Omental fat pad (tissue), 4 donors: ENCODE data around the gene CLASRP. TPM values are rescaled to one million over a fixed set of nuclear protein-coding genes. Genes with fewer than 3 reads are reported as not detected.

Experiments
- ATAC-seq: fragments of 150-250 bp; one replicate; pipeline ENCODE4 v1.9.1; 2016; ENCODE audit warnings: mild to moderate bottlenecking, moderate library complexity; ENCODE audit not compliant: low FRiP score
- DNase-seq: peaks from one replicate; pipeline ENCODE4 v3.0.0-alpha.2; 2019; ENCODE audit warnings: low spot score
- total RNA-seq, 4 donors: library from RNA; depleted of rRNA; stranded (reverse); fragments of >200 nt; gene quantifications; one replicate each; pipeline ENCODE4 v1.1.0, GENCODE V29; 2016
- TF ChIP-seq, protein P1 (sequence below), 3 donors: fragments of 450-650 bp; IDR thresholded peaks; one replicate each; pipeline ENCODE4 v1.5.1; 2016 to 2017; ENCODE audit warnings: antibody characterized with exemption in 3 of 3, mild to moderate bottlenecking in 3 of 3, moderate library complexity in 2 of 3

Gene CLASRP
- total RNA-seq, 4 donors from 2014 or later = 49.3 to 78.2 (median 73.4) TPM

DNA sequence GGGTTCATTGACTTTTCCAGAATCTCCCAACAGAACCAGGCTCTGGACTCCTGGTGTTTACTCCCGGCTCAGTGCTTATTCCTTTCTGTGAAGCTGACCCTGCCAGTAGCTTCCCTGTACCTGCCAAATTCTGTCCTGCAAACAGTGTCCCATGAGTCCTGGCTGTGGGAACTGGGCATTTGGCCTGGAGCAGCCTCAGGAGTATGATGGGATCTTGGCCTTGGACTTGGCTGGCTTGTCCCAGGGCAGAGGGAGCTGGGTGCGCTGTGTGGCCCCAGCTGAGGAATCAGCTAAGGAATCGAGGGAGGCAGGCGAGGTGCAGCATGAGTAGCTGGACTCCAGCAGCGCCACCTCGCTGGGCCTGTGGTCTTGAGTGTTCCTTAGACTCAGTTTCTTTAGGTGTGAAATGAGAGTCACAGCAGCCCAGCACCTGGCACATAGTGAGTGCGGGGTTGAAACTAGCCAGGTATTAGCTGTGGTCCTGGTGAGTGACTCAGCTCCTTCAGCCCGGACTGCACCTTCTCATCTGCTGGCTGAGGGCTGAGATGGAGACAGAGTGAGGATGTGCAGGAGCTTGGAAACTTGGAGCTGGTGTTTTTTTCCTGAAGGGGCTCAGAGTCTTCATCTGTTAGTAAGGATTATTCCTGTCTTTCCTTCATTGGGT, 10.4 kb downstream of the CLASRP start:
- DNase-seq (no peak), ATAC-seq (no peak)
- TF ChIP-seq, protein P1, sequence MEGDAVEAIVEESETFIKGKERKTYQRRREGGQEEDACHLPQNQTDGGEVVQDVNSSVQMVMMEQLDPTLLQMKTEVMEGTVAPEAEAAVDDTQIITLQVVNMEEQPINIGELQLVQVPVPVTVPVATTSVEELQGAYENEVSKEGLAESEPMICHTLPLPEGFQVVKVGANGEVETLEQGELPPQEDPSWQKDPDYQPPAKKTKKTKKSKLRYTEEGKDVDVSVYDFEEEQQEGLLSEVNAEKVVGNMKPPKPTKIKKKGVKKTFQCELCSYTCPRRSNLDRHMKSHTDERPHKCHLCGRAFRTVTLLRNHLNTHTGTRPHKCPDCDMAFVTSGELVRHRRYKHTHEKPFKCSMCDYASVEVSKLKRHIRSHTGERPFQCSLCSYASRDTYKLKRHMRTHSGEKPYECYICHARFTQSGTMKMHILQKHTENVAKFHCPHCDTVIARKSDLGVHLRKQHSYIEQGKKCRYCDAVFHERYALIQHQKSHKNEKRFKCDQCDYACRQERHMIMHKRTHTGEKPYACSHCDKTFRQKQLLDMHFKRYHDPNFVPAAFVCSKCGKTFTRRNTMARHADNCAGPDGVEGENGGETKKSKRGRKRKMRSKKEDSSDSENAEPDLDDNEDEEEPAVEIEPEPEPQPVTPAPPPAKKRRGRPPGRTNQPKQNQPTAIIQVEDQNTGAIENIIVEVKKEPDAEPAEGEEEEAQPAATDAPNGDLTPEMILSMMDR (IDR thresholded peaks at IDR 0.05) = no peak

DNA sequence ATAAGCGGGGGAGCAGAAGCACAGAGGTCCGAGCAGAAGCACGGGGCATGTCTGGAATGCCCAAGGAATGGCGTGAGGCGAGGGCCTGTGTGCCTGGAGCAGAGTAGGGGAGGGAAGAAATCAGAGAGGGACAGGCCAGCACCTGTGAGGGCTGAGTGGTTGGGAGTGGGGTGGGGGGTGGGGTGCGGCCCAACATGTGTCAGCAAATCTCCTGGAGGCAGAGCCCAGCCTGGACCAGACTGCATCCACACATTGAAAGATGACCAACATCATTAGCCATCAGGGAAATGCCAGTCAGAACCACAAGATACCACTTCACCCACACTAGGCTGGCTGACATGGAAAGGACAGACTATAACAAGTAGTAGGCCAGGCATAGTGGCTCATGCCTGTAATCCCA, 11.2 kb downstream of the CLASRP start:
- ATAC-seq (no peak), DNase-seq (no peak)
- TF ChIP-seq, protein P1 (IDR thresholded peaks at IDR 0.05) = no peak

DNA sequence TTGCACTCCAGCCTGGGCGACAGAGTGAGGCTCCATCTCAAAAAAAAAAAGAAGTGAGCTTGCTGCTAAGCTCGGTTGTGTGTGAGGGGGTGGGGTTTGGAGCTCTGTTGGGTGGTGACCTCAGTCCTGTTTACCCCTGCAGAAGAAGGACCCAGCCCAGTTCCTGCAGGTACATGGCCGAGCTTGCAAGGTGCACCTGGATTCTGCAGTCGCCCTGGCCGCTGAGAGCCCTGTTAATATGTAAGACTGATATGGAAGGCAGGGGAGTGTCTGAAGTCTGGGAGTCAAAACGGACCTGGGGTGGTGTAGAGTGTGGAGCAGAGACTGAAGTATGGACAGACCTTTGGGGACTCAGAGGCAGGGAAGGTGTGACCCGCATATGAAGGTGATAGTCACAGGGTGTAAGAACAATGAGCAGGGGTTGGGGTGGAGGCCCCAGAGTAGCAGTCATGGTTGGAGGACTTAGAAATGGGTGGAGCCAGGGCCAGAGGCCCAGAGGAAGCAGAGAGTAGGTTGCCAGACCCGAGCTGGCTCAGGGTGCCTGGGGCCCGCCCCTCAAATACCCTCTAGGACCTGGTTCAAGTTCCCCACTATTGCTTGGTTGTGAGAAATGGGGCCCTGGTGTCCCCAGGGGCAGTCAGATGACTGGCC, 13.2 kb downstream of the CLASRP start:
- ATAC-seq = no peak
- no peak for DNase-seq
- TF ChIP-seq, protein P1 (IDR thresholded peaks at IDR 0.05) = no peak

DNA sequence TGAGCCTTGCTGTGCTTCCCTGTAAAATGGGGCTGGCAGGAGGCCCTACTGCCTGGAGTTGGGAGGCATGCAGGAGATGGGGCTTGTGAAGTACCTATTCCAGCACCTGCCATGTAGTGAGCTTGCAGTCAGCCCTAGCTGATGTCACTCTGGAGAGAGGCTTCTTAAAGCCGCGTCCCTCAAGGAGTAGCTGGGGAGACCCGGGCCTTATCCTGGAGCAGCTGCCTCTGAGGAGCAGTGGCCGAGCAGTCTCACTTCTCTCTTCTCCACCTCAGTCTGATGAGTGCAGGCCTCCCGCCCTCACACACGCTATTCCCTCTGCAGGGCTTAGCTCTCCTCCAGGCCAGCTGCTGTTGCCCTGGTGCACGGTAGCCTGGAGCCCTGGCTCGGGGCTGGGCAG, 18.0 kb downstream of the CLASRP start:
- ATAC-seq (no peak), DNase-seq (no peak)
- TF ChIP-seq, protein P1 (IDR thresholded peaks at IDR 0.05) = no peak

DNA sequence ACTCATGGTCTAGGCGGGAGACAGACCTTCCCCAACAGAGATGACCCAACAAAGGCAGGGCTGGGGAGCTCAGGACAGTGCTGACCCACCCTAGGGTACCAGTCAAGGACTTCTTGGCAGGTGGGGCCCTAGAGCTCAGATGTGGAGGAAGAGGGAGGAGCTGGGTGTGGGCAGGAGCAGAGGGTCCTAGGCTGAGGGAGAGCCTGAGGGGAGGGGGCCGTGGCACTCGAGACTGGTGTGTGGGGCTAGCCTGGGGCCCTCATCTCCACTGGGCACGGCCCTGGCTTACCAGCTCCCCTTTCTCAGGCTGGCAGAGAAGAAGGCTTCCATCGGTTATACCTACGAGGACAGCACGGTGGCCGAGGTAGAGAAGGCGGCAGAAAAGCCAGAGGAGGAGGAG, 18.6 kb downstream of the CLASRP start:
- DNase-seq (no peak), ATAC-seq (no peak)
- TF ChIP-seq, protein P1 (IDR thresholded peaks at IDR 0.05) = no peak

DNA sequence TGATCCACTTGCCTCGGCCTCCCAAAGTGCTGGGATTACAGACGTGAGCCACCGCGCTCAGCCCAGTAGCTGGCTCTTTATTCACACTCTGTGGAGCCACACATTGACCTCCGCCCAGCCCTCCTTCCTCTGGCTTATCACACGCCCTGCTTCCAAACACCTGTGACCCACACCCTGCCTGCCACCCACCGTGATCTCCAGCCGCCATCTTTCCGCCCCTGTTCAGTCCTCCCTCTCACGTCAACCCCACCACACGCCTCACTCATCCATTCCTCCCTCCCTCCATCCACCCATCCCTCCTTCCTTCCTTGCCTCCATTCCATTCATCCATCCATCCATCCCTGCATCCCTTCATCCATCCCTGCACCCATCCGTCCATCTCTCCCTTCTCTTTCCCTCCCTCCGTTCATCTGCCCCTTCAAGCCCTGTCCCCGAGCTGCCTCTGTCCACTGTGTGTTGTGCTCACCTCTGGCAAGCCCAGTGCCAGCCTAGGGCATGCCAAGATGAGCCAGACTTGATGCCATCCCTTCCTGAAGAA, 19.8 kb downstream of the CLASRP start:
- no peak for DNase-seq
- ATAC-seq = no peak
- TF ChIP-seq, protein P1 (IDR thresholded peaks at IDR 0.05) = no peak
